ENCODE measurements around the gene B9D1.

DNA sequence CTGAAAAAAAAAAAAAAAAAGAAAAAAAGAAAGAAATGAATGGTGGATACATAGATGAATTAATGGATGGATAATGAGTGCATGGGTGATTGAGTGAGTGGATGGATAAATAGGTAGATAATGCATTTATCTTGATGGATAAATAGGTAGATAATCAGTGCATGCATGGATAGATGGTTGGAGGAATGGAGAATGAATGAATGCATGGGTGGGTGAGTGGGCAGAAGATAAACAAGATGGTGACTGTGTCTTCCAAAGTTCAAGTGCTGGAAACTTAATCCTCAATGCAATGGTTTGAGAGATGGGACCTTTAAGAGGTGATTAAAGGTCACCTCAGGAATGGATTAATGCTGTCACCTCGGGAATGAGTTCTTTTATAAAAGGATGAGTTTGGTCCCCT is 41.7 kb upstream of the B9D1 start:
- TF ChIP-seq, protein P1, sequence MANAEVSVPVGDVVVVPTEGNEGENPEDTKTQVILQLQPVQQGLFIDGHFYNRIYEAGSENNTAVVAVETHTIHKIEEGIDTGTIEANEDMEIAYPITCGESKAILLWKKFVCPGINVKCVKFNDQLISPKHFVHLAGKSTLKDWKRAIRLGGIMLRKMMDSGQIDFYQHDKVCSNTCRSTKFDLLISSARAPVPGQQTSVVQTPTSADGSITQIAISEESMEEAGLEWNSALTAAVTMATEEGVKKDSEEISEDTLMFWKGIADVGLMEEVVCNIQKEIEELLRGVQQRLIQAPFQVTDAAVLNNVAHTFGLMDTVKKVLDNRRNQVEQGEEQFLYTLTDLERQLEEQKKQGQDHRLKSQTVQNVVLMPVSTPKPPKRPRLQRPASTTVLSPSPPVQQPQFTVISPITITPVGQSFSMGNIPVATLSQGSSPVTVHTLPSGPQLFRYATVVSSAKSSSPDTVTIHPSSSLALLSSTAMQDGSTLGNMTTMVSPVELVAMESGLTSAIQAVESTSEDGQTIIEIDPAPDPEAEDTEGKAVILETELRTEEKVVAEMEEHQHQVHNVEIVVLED (CRISPR knock-in tag; IDR thresholded peaks at IDR 0.05), result no peak
- TF ChIP-seq GABPB1 (CRISPR knock-in tag; IDR thresholded peaks at IDR 0.05), result no peak
- TF ChIP-seq POLR2A (conservative IDR thresholded peaks at IDR 0.05), result no peak
- no peak for TF ChIP-seq TCF7L2 (IDR thresholded peaks at IDR 0.05; ENCODE audit: low read depth, low read length)
- no peak for TF ChIP-seq CBX5 (IDR thresholded peaks at IDR 0.05; ENCODE audit: borderline replicate concordance, low read depth)
- TF ChIP-seq JUND (IDR thresholded peaks at IDR 0.05; ENCODE audit: borderline replicate concordance, low read depth, low read length), result no peak
- no peak for TF ChIP-seq JUND (tag; IDR thresholded peaks at IDR 0.05; ENCODE audit: borderline replicate concordance, low read depth, low read length)
- no peak for TF ChIP-seq THAP7 (CRISPR knock-in tag; IDR thresholded peaks at IDR 0.05)
- no peak for TF ChIP-seq NFATC3 (IDR thresholded peaks at IDR 0.05)
- no peak for TF ChIP-seq KDM1A (IDR thresholded peaks at IDR 0.05)
- TF ChIP-seq, protein P2, sequence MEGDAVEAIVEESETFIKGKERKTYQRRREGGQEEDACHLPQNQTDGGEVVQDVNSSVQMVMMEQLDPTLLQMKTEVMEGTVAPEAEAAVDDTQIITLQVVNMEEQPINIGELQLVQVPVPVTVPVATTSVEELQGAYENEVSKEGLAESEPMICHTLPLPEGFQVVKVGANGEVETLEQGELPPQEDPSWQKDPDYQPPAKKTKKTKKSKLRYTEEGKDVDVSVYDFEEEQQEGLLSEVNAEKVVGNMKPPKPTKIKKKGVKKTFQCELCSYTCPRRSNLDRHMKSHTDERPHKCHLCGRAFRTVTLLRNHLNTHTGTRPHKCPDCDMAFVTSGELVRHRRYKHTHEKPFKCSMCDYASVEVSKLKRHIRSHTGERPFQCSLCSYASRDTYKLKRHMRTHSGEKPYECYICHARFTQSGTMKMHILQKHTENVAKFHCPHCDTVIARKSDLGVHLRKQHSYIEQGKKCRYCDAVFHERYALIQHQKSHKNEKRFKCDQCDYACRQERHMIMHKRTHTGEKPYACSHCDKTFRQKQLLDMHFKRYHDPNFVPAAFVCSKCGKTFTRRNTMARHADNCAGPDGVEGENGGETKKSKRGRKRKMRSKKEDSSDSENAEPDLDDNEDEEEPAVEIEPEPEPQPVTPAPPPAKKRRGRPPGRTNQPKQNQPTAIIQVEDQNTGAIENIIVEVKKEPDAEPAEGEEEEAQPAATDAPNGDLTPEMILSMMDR (IDR thresholded peaks at IDR 0.05 in 2 of 3, conservative IDR thresholded peaks at IDR 0.05 in 1 of 3; ENCODE audit: insufficient read depth in 2 of 3, low read depth in 1 of 3, low read length in 3 of 3), result no peak
- no peak for TF ChIP-seq ZNF174 (CRISPR knock-in tag; IDR thresholded peaks at IDR 0.05)
- no peak for TF ChIP-seq IRF1 (CRISPR knock-in tag; IDR thresholded peaks at IDR 0.05; ENCODE audit: borderline replicate concordance)

All from K562 (cell line).